ENCODE results near the gene CLASRP.

Gene CLASRP

DNA sequence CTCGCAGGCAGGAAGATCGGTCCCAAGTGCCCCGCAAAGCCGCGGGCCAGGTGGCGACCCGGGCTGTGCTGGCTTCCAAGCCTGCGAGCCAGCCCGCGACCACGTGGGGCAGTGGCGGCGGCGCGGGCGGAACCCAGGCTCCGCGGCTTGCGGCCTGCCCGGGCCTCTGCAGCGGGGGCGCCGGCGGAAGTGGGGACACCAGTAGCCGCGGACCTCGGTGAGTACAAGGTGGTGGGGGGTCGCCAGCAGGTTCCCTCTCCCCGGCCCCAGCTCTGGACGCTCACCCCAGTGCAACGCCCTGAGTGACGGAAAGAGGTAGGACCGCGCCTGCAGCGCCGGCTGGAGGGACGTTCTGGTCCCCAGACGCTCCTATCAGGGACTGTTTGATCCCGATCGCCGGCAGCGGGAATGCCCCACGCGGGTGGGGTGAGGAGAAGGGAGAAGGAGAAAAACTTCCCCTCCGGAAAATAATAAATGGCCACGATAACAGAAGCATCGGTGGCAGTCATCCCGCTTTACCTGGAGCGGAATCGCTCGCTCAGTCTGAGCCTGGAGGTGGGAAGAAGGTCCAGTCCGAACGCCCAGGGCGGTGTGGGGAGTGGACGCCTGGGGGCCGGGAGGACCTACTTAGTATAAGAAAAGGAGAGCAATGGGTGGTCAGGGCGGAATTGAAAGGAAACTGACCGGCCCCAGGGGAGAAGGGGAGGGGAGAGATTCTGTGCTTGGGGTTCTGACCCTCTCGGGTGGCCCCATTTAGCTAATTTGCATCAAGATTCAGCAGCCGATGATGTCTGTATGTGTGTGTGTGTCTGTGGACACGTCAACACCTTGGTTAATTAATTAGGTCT, 40.4 kb downstream of the CLASRP start, which contains the start of gene GEMIN7:
Gene GEMIN7, plus strand, starts transcription at position 198 of the 848 bp plus-strand sequence. CDS start 10,855 bp downstream, outside the sequence.
- in situ Hi-C loops (cut with MboI; ENCODE audit: low sequenced_read_pairs) = no loop called here

DNA sequence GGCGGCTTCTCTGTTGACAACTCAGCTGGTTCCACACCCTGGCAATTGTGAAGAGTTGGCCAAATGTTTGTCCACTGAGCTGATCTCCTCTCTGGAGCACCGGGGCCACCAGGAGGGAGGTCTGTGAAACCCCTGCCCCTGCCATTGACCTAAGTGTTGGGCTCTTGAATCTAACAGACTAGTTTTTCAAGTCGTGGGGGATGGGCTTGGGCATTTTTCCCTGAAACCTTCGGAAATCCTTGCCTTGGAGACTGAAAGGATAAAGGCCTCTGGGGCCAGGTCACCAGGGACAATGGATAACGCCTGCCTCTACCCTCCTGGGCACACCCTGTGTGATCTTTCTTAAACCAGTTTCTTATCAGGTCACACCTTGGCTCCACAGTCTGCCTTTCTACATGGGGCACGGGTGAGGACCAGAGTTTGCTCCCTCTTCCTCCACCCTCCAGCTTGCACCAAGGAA, 41.1 kb downstream of the CLASRP start:
- in situ Hi-C loops (cut with MboI; ENCODE audit: low sequenced_read_pairs) = no loop called here

DNA sequence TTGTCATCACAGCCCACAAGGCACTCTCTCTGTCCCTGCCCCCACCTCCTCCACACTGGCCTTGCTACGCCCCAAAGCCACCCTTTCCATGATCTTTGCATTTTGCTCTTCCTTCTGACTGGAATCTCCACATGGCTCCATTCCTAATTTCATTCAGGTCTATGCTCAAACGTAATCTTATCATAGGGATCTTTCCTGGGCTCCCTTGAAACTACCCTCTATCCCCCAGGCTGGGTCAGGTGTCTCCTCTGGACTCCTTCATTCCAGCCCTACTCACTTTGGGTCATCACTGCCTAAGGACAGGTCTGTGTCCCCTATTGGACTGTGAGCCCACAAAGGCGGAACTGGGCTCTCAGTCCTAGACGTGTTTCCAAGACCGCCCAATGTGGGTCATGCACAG, 43.3 kb downstream of the CLASRP start:
- in situ Hi-C loops (cut with MboI; ENCODE audit: low sequenced_read_pairs) = no loop called here

DNA sequence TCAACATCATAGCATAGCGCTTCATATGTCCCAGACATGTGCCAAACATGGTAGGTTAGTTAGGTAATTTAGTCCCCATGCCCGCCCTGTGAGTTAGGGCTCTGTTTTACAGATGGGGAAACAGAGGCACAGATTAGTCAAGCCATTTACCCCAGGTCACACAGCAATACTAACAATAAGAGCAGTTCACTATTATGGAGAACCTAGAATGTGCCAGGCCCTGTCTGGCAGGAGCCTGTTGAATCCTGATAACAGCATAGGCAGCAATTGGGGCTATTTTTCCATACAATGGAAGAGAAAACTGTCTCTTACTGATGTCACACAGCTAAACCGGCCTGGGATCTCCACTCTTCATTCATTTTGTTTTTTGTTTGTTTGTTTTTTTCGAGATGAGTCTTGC, 47.6 kb downstream of the CLASRP start:
- in situ Hi-C loops (cut with MboI; ENCODE audit: low sequenced_read_pairs) = no loop called here

DNA sequence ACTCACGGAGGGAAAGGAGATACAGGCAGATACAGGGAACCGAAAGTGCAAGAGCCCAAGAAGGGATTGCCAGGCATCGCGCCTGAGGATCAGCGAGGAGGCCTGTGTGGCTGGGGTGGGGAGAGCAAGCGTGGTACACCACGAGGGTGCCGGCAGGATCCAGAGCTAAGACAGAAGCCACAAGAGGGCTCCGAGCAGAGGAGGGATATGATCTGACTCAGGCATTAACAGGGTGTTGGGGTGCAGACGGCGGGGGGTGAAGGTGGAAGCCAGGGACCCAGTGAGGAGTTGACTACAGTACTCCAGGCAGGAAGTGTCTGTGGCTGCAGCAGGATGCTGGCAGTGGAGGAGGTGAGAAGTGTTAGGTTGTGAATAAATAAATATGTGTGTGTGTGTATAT, 48.7 kb downstream of the CLASRP start:
- in situ Hi-C loops (cut with MboI; ENCODE audit: low sequenced_read_pairs) = no loop called here

DNA sequence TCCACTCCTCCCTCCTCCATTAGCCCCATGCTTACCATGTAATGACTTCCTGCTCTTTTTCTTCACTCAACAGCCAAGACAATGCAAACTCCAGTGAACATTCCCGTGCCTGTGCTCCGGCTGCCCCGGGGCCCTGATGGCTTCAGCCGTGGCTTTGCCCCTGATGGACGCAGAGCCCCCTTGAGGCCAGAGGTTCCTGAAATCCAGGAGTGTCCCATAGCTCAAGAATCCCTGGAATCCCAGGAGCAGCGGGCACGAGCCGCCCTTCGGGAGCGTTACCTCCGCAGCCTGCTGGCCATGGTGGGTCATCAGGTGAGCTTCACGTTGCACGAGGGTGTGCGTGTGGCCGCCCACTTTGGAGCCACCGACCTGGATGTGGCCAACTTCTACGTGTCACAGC, 51.2 kb downstream of the CLASRP start:
- in situ Hi-C loops (cut with MboI; ENCODE audit: low sequenced_read_pairs) = no loop called here

DNA sequence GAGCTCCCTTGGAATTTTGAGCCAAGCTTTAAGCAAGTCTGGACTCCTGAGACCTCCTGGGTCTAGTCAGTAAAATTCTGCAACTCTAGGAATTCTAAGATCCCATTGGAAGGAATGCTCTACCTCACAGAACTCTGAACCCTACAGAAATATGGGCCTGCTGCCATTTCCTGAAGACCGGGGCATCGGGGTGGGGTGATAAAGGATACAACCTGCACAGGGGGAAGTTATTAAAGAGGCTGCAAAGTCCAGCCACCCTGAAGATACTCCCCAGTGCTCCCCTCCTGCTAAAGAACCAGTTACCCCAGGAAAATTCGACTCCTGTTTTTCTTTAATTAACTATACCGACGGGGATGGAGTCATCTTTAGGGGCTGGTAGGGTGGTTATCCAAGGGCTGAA, 51.8 kb downstream of the CLASRP start:
- in situ Hi-C loops (cut with MboI; ENCODE audit: low sequenced_read_pairs) = no loop called here

DNA sequence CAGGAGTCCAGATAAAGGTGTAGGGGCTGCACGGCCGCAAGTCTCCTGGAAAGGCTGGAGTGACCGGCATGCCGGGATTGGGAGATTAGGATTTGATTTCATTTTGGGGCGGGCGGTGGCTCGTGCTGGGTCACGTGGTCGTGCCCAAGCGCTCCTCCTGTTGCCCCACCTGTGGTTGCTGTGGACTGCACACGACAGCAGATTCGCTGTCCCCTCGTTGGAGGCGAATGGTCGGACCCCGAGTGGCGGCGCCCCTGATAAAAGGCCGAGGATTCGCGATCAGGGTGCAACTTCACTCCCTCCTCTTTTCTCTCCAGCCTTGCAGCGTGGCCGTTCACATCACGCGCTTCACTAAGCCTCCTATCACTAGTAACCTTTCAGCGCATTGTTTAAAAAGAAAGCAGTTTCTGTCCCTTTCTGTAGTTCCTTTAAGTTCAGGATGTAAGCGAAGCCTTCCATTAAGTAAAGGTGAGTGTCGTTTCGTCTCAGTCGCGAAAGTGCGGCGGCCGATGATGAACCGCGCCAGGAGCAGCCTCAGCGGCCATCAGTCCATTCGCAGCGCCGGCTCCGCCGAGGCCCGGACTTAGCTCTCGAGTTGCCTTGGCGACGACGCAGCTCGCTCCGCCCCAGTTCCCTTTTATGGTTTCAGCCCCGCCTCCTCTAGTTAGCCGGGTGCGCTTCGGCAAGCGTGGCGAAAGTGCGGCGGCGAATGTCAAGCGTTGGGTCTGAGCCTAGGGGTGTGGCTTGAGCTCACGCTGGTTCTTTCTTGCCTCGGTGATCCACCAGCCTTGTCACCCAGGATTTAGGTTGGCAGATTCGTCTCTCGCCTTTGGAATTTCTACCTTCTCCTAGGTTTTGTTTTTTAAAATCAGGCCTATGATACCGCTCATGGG, 52.4 kb downstream of the CLASRP start:
- in situ Hi-C loops (cut with MboI; ENCODE audit: low sequenced_read_pairs) = no loop called here

DNA sequence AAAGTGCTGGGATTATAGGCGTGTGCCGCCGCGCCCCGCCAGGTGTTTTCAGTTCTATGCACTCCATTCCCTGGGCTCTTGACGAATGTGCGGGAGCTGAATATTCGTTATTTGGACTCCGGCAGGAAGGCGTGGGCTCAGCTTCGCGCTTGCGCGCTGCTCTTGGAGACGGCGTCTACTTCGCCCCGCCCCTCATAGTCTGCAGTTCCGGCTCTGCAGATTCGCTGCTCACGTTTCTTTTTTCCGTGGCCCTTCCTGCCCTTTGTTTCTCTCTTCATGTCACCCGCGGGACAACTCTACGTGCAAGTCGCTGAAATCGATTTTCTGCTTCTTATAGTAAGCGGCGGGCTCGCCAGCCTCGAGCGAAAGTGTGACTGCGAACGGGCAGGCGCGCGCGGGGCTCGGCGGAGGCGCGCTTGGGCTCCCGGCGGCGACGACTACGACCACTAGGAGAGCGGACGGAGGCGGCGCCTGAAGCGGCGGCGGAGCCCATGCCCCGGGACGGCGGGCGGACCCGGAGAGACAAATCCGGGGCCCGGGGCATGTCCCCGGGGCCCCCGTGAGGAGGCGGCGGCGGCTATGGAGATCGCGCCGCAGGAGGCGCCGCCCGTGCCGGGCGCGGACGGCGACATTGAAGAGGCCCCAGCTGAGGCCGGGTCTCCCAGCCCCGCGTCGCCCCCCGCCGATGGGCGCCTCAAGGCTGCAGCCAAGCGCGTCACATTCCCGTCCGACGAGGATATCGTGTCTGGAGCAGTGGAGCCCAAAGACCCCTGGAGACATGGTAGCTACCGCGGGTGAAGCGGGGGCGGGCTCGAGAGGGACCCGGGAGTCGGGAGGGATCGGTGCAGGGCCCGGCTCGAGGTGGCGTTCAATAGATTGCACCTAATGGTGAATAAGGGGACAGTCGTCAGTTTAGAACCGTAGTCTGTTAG, 54.2 kb downstream of the CLASRP start, which contains the start of gene PPP1R37:
Gene PPP1R37, plus strand, starts transcription at position 433 of the 932 bp plus-strand sequence. Its CDS starts 147 bp downstream, at position 580.
- in situ Hi-C loops (cut with MboI; ENCODE audit: low sequenced_read_pairs) = no loop called here

DNA sequence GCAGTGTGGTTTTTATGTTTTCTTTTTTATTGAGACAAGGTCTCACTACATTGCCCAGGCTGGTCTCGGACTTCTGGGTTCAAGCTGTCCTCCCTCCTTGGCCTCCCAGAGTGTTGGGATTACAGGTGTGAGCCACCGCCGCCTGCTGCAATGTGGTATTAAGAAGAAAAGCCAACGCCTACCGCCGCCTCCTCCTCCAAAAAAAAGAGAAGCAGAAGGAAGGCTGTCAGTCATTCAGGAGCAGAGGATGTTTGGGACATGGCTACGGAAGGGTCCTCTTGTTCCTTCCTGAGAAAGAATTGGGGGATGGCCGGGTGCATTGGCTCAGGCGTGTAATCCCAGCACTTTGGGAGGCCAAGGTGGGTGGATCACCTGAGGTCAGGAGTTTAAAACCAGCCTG, 55.3 kb downstream of the CLASRP start:
- in situ Hi-C loops (cut with MboI; ENCODE audit: low sequenced_read_pairs) = no loop called here

DNA sequence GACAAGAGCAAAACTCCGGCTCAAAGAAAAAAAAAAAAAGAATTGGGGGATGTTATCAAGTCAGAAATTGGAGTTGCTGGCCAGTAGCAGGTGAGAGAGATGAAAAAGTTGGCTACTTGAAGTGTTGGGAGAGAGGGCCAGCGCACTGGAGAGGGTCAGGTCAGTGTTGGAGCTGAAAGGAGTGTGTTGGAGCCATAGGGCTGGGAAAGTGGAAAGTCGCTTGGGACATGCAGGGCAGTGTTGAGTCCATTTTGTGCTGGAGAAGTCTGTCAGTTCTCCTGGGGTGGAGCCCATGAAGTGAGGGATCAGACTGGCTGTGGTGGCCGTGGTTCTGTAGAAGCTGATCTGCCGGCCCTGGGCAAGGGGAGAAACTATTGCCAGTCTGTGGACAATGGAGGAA, 55.9 kb downstream of the CLASRP start:
- in situ Hi-C loops (cut with MboI; ENCODE audit: low sequenced_read_pairs) = no loop called here

DNA sequence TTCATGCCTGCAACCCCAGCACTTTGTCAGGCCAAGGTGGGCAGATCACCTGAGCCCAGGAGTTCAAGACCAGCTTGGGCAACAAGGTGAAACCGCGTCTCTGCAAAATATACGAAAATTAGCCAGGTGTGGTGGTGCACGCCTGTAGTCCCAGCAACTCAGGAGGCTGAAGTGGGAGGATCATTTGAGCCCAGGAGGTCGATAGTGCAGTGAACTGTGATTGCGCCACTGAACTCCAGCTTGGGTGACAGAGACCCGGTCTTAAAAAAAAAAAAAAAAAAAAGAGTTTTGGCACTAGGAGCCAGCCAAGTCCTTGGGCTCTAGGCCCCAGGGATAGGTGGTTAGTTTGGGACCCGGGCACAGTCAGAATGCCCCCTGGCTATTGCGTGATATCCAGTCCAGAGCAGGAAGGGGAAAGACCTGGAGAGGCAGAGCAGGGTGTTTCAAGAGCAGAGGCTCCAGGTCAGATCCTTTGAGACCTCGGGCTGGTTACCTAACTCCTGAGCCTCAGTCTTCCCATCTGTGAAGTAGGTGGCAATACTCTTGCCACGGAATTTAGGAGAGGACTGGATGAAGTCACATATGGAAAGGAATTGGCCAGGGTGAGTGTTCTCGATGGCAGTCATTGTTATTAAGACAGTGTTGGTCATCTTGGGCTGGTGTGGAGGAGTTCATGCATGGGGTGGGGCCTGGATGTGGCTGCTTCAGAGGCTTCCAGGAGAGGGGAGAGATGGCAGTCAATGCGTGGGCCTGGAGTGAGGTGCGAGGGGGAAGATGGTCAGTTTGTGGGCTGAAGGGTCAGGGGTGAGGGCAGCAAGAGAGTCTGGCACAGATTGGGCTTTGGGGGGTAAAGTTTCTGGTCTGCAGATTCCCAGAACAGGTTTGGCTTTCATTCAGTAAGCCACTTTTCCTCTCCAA, 56.9 kb downstream of the CLASRP start:
- in situ Hi-C loops (cut with MboI; ENCODE audit: low sequenced_read_pairs) = no loop called here

DNA sequence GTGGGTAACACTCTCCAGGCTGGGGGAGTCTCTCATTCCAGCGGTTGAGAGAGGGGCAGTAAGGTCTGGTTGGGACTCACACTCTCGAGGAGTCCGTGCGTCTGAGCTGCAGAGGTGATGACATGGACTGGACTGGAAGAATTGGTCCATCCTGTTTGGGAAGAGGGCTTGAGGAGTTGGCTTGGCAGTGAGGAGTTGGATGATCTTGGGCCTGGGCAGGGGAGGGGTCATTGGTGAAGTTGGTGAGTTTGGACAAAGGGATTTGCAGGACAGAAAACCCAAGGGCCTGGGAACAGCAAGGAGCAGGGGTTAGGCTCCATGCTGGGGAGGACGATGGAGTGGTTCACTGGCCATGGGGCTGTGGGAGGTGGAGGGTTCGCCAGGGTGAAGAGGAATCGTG, 57.9 kb downstream of the CLASRP start:
- in situ Hi-C loops (cut with MboI; ENCODE audit: low sequenced_read_pairs) = no loop called here

DNA sequence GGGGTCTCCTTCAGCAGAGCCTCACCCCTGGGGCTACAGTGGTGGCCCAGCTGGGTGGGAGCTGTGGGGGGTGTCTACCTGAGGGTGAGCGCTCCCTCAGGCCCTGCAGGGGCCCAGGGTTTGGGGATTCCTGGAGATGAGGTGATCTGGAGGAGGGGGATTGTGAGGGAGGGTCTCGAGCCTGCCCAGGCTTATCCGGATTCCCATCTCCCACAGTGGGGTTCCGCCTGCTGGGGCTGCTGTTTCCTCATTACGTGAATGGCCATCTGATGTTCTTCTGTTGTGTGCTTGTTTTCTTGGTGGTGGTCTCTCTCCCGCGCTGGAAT, 58.6 kb downstream of the CLASRP start:
- in situ Hi-C loops (cut with MboI; ENCODE audit: low sequenced_read_pairs) = no loop called here

DNA sequence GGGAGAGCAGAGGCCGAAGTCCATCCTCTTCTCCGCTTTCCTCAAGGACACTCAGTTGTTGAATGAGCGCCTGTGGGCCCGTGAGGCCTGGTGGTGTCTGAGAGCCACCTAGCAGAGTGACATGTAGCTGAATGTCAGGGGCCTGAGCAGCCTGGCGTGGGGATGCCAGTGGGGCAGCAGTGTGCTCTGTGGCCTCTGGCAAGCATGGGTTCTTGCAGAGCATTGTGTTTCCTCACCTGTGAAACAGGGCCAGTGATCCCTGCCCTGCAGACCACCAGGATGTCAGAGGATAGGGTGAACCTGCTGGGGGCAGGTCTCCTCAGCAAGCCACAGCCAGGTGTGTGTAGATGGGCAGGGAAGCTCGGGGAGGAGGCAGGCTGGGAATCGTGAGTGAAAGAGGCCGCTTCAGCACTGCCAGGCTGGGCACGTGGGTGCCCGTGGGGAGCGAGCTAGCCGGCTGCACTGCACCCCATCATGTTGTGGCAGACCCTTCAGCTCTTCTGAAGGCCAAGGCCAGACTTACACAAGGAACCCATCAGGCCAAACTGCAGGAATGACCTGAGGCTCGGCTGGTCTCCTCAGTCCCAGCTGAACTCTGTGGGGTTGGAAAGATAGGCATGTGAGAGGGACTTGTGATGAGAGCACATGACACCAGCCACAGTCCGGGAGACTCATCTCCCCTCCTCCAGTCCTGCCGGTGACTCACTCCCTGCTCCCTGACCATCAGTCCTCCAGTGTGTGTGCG, 59.1 kb downstream of the CLASRP start:
- in situ Hi-C loops (cut with MboI; ENCODE audit: low sequenced_read_pairs) = no loop called here

DNA sequence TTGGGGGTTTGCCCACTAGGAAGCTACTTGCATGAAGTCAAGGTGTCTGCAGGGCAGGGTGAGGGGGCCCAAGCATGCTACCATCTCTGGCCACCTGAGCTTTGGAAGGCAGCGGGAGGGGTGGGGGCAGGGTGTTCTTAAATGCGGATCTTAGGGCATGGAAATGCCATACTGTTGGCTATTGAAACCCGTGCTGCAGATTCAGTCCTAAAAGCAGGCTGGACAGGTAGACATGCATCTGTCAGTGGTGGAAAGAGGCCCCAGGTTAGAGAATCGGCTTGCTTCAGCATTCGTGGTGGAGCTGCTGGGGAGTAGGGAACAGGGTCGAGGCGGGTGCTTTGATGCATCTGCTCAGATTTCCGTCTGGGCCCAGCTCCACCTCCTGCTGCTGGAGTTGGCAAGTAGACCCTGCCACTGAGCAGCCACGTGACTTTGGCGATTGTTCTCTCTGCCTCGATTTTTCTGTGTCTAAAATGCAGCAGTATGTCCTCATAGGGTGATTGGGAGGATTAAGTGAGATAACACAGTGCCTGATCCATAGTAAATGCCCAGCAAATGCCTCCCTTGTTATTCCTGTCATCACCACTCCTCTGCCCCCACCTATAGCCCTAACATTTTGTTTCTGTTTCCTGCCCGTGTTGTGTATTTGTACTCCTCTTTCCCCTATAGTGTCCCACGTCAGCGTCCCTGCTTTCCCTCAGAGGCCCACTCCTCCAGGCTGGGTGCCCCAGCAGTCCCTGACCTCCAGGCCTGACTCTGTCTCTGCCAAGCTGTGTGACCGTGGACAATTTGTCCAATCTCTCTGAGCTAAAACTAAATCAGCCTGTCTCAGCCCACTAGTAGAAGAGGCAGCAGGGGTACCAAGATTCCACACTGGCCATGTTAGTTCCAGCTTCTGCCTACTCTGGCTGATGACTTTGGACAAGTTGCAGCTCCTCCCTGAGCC, 59.9 kb downstream of the CLASRP start:
- in situ Hi-C loops (cut with MboI; ENCODE audit: low sequenced_read_pairs) = no loop called here

DNA sequence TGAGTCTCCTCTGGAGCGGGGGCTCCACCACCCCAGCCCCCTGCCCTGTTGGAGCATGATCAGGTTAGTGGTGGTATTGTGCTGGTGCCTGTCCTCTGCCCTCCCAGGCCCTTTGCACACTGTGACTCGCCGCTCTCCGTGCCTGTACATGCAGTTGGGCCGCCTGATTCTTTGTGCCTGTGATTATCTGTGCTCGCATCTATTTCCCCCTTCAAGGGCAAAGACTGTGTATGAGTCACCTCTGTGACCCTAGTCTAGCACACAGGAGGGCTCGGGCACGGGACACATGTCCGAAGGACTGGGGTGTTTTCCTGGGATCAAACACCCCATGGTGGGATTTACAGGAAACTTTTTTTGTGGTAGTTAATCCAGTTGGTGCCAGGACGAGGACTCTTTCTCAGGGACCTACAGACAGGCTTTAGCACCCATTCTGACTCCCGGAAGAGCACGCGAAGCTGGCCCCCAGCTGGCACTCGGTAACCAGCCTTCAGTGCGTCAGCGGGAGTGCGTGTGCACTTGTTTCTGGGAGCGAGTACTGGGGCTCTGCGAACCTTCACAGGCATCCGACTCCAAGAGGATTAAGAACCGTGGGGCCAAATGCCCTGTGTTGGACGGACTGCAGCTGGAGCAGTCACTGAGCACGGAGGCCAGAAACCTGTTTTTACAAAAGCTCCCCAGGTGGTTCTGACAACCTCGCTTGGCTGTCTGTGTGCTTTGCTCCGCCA, 60.8 kb downstream of the CLASRP start:
- in situ Hi-C loops (cut with MboI; ENCODE audit: low sequenced_read_pairs) = no loop called here

Measured in hTERT RPE-1 (cell line).